T1000 (cell line): ENCODE data around the gene CCDC3.

ENCODE experiments used
- DNase-seq: peaks from one replicate; lab custom pipeline; 2025; ENCODE audit warnings: mixed read lengths; lab: John Stamatoyannopoulos, UW

The CCDC3 gene

GRCh38 chr10:12961416-12962205 lies 39.9 kb downstream of the CCDC3 start:
- no peak for DNase-seq

- DNase-seq: no peak
Observed at GRCh38 chr10:12960941-12961340, 40.6 kb downstream of the CCDC3 start.

GRCh38 chr10:12960334-12960898 lies 41.1 kb downstream of the CCDC3 start:
- no peak for DNase-seq

- DNase-seq: no peak
Observed at GRCh38 chr10:12958546-12959110, 42.9 kb downstream of the CCDC3 start.

- DNase-seq: no peak
Observed at GRCh38 chr10:12957081-12957480, 44.4 kb downstream of the CCDC3 start.

GRCh38 chr10:12954866-12955265 lies 46.6 kb downstream of the CCDC3 start:
- no peak for DNase-seq

- DNase-seq: no peak
Observed at GRCh38 chr10:12950583-12951128, 50.9 kb downstream of the CCDC3 start.

GRCh38 chr10:12949248-12949647 lies 52.3 kb downstream of the CCDC3 start:
- DNase-seq: no peak

- DNase-seq: no peak
Observed at GRCh38 chr10:12947741-12948140, 53.8 kb downstream of the CCDC3 start.

GRCh38 chr10:12946372-12946771 lies 55.1 kb downstream of the CCDC3 start:
- DNase-seq: no peak

GRCh38 chr10:12945690-12946359 lies 55.7 kb downstream of the CCDC3 start:
- no peak for DNase-seq

GRCh38 chr10:12944931-12945330 lies 56.6 kb downstream of the CCDC3 start:
- no peak for DNase-seq

- DNase-seq: no peak
Observed at GRCh38 chr10:12943425-12943824, 58.1 kb downstream of the CCDC3 start.

GRCh38 chr10:12941966-12942365 lies 59.5 kb downstream of the CCDC3 start:
- DNase-seq: no peak

- DNase-seq: no peak
Observed at GRCh38 chr10:12940791-12941190, 60.7 kb downstream of the CCDC3 start.

GRCh38 chr10:12938271-12938670 lies 63.2 kb downstream of the CCDC3 start:
- DNase-seq: no peak

GRCh38 chr10:12937527-12937926 lies 64.0 kb downstream of the CCDC3 start:
- DNase-seq: no peak

- no peak for DNase-seq
Observed at GRCh38 chr10:12934777-12935176, 66.7 kb downstream of the CCDC3 start.

- no peak for DNase-seq
Observed at GRCh38 chr10:12929381-12929780, 72.1 kb downstream of the CCDC3 start.

- DNase-seq: no peak
Observed at GRCh38 chr10:12928571-12928970, 72.9 kb downstream of the CCDC3 start.

- no peak for DNase-seq
Observed at GRCh38 chr10:12927896-12928295, 73.6 kb downstream of the CCDC3 start.

- no peak for DNase-seq
Observed at GRCh38 chr10:12925845-12926244, 75.7 kb downstream of the CCDC3 start.

GRCh38 chr10:12924911-12925310 lies 76.6 kb downstream of the CCDC3 start:
- no peak for DNase-seq
